Caco-2 (cell line): ENCODE data around the gene DLGAP4. TPM values are rescaled to one million over a fixed set of nuclear protein-coding genes. Genes with fewer than 3 reads are reported as not detected.

Experiments used
- BruUV-seq: library from RNA; stranded (reverse); fragments of 400-500 nt; replicated peaks from 2 replicates; lab custom pipeline; 2021; lab: Mats Ljungman, UMichigan
- CTCF ChIA-PET: fragments of 300-600 bp; sonication (Branson Sonifier 250); formaldehyde crosslinking; loops from one replicate; lab custom pipeline; 2022; ENCODE audit warnings: antibody characterized with exemption; lab: Charles Lee
- POLR2A ChIA-PET: fragments of 300-600 bp; sonication (Branson Sonifier 250); formaldehyde crosslinking; loops from one replicate; lab custom pipeline; 2022; ENCODE audit warnings: antibody characterized with exemption; lab: Charles Lee
- DNase-seq, 2 experiments: peaks; one replicate each; pipeline versions ENCODE4 v3.0.0 to v3.0.0-alpha.2; 2020 to 2022
- H3K27me3 ChIP-seq: replicated peaks from 2 replicates; pipeline ENCODE4 v1.6.0; 2011; ENCODE audit warnings: low read length; ENCODE audit not compliant: control insufficient read depth, insufficient read depth
- H3K36me3 ChIP-seq: 2 replicates; pipeline ENCODE4 v1.5.1; 2011; ENCODE audit warnings: low read length; ENCODE audit not compliant: control insufficient read depth, insufficient read depth
- H3K4me1 ChIP-seq: fragments of 250-450 bp; sonication (Bioruptor Pico); 2 replicates; pipeline ENCODE4 v1.5.1; 2020; ENCODE audit warnings: mild to moderate bottlenecking
- H3K4me3 ChIP-seq: 2 replicates; pipeline ENCODE4 v1.5.1; 2011; ENCODE audit warnings: low read depth, mild to moderate bottlenecking, control low read depth, low read length
- H3K9me3 ChIP-seq: fragments of 250-450 bp; sonication (Bioruptor Pico); 2 replicates; pipeline ENCODE4 v1.5.1; 2020; ENCODE audit warnings: mild to moderate bottlenecking, moderate library complexity
- H3K27ac Mint-ChIP-seq: one replicate; pipeline ENCODE4 v1.8.0; 2022; ENCODE audit warnings: mixed read lengths; ENCODE audit not compliant: unreplicated experiment
- H3K27me3 Mint-ChIP-seq: one replicate; pipeline ENCODE4 v1.8.0; 2022; ENCODE audit warnings: mixed read lengths; ENCODE audit not compliant: insufficient read depth, unreplicated experiment
- H3K36me3 Mint-ChIP-seq: one replicate; pipeline ENCODE4 v1.8.0; 2022; ENCODE audit warnings: mild to moderate bottlenecking, mixed read lengths; ENCODE audit not compliant: insufficient read depth, unreplicated experiment
- H3K4me1 Mint-ChIP-seq: one replicate; pipeline ENCODE4 v1.8.0; 2022; ENCODE audit warnings: low read depth, mixed read lengths; ENCODE audit not compliant: unreplicated experiment
- H3K4me3 Mint-ChIP-seq: one replicate; pipeline ENCODE4 v1.8.0; 2022; ENCODE audit warnings: mild to moderate bottlenecking, moderate library complexity, mixed read lengths; ENCODE audit not compliant: unreplicated experiment
- H3K9me3 Mint-ChIP-seq: one replicate; pipeline ENCODE4 v1.8.0; 2022; ENCODE audit warnings: mixed read lengths; ENCODE audit not compliant: unreplicated experiment
- CTCF ChIP-seq, 2 experiments: fragments of 200-600 bp in 1 of 2; IDR thresholded peaks; 1 replicate in 1 of 2; 2 replicates in 1 of 2; pipeline versions ENCODE4 v1.5.1 to v1.8.0; 2011 to 2022; ENCODE audit warnings: antibody characterized with exemption in 1 of 2, control low read depth in 1 of 2, inconsistent platforms in 1 of 2, low read depth in 1 of 2, low read length in 1 of 2, mild to moderate bottlenecking in 1 of 2, moderate library complexity in 1 of 2; ENCODE audit not compliant: insufficient read depth in 1 of 2, severe bottlenecking in 1 of 2, unreplicated experiment in 1 of 2
- intact Hi-C: fragments of 100-400 bp; cut with micrococcal nuclease; formaldehyde crosslinking; loops from one replicate; pipeline ENCODE4 v1.10.0; 2022; ENCODE audit not compliant: unreplicated experiment
- total RNA-seq: library from RNA; stranded (reverse); gene quantifications from 2 replicates; pipeline ENCODE4 v1.2.3, GENCODE V29; 2022

DLGAP4 gene
- total RNA-seq, 1 experiment from 2014 or later = 122 TPM

- no TSS peak for BruUV-seq
- Mint-ChIP-seq H3K36me3 (no peaks in the 10 kb centered on the region), H3K4me1 (no peaks in the 10 kb centered on the region), H3K4me3 (no peak overlapping the region), H3K27ac (no peak overlapping the region), H3K27me3 (peaks cover 48% of the 10 kb centered on the region), H3K9me3 (no peaks in the 10 kb centered on the region)
- no peaks in the 10 kb centered on the region for H3K9me3 ChIP-seq
- no peak for TF ChIP-seq CTCF (IDR thresholded peaks at IDR 0.05; ENCODE audit: insufficient read depth in 1 of 2, low read depth in 1 of 2, low read length in 1 of 2, severe bottlenecking in 1 of 2, unreplicated experiment in 1 of 2)
- H3K36me3 ChIP-seq = no peaks in the 10 kb centered on the region
- H3K27me3 ChIP-seq = peaks cover 14% of the 10 kb centered on the region
- CTCF ChIA-PET = interaction anchor here (1.2 kb wide), 1 partner anchor 136 kb away, joined by 3 read pairs; no protein-coding TSS in a partner anchor
- POLR2A ChIA-PET = no interaction called here
- no peak overlapping the region for H3K4me3 ChIP-seq
- intact Hi-C loops = no loop called here
- peaks cover 5% of the 10 kb centered on the region; the same call in 1 of the 2 replicates for H3K4me1 ChIP-seq
- DNase-seq = no peak
Observed at GRCh38 chr20:36303020-36303595, 3.0 kb upstream of the DLGAP4 start.

GRCh38 chr20:36303831-36304230 lies 2.3 kb upstream of the DLGAP4 start:
- Histone ChIP-seq H3K27me3 (peaks cover 14% of the 10 kb centered on the region), H3K36me3 (no peaks in the 10 kb centered on the region), H3K9me3 (no peaks in the 10 kb centered on the region), H3K4me3 (no peak overlapping the region), H3K4me1 (peaks cover 5% of the 10 kb centered on the region; the same call in 1 of the 2 replicates)
- Mint-ChIP-seq H3K9me3 (no peaks in the 10 kb centered on the region), H3K4me1 (no peaks in the 10 kb centered on the region), H3K27ac (no peak overlapping the region), H3K4me3 (no peak overlapping the region), H3K36me3 (no peaks in the 10 kb centered on the region), H3K27me3 (peaks cover 43% of the 10 kb centered on the region)
- DNase-seq = no peak
- ChIA-PET CTCF (no interaction called here), POLR2A (no interaction called here)
- BruUV-seq = no TSS peak
- intact Hi-C loops = no loop called here
- TF ChIP-seq CTCF (IDR thresholded peaks at IDR 0.05; ENCODE audit: insufficient read depth in 1 of 2, low read depth in 1 of 2, low read length in 1 of 2, severe bottlenecking in 1 of 2, unreplicated experiment in 1 of 2) = no peak

GRCh38 chr20:36304786-36305495 lies 1.2 kb upstream of the DLGAP4 start:
- H3K27me3 Mint-ChIP-seq = peaks cover 49% of the 10 kb centered on the region
- Histone ChIP-seq H3K27me3 (peaks cover 14% of the 10 kb centered on the region), H3K4me1 (peaks cover 5% of the 10 kb centered on the region; the same call in 1 of the 2 replicates), H3K4me3 (no peak overlapping the region), H3K9me3 (no peaks in the 10 kb centered on the region), H3K36me3 (no peaks in the 10 kb centered on the region)
- no peaks in the 10 kb centered on the region for H3K9me3 Mint-ChIP-seq
- no peak for TF ChIP-seq CTCF (IDR thresholded peaks at IDR 0.05; ENCODE audit: insufficient read depth in 1 of 2, low read depth in 1 of 2, low read length in 1 of 2, severe bottlenecking in 1 of 2, unreplicated experiment in 1 of 2)
- ChIA-PET POLR2A (no interaction called here), CTCF (interaction anchor here (1.2 kb wide), 1 partner anchor 32 kb away, joined by 5 read pairs; no protein-coding TSS in a partner anchor)
- H3K4me1 Mint-ChIP-seq = no peaks in the 10 kb centered on the region
- no TSS peak for BruUV-seq
- H3K4me3 Mint-ChIP-seq = peak overlapping the region; percentile 31
- DNase-seq = no peak
- H3K27ac Mint-ChIP-seq = no peak overlapping the region
- no peaks in the 10 kb centered on the region for H3K36me3 Mint-ChIP-seq
- intact Hi-C loops = no loop called here
